ENCODE measurements around the gene OSBP.

The OSBP gene

GRCh38 chr11:59601788-59602187, 13.8 kb downstream of the OSBP start:
- DNase-seq = no peak

GRCh38 chr11:59600636-59601035, 14.9 kb downstream of the OSBP start:
- DNase-seq = no peak

- no peak for DNase-seq
Measured at GRCh38 chr11:59600234-59600633, 15.3 kb downstream of the OSBP start.

- DNase-seq = no peak
Measured at GRCh38 chr11:59598961-59599360, 16.6 kb downstream of the OSBP start.

- DNase-seq = no peak
Measured at GRCh38 chr11:59584294-59584693, 31.3 kb downstream of the OSBP start.

GRCh38 chr11:59582006-59582405, 33.6 kb downstream of the OSBP start:
- DNase-seq = no peak

GRCh38 chr11:59578369-59578768, 37.2 kb downstream of the OSBP start:
- no peak for DNase-seq

- no peak for DNase-seq
Measured at GRCh38 chr11:59575505-59575904, 40.1 kb downstream of the OSBP start.

- no peak for DNase-seq
Measured at GRCh38 chr11:59574932-59575502, 40.6 kb downstream of the OSBP start.

GRCh38 chr11:59574467-59574866, 41.1 kb downstream of the OSBP start:
- DNase-seq = no peak

GRCh38 chr11:59573216-59573615, 42.4 kb downstream of the OSBP start:
- no peak for DNase-seq

- no peak for DNase-seq
Measured at GRCh38 chr11:59572091-59572490, 43.5 kb downstream of the OSBP start.

GRCh38 chr11:59562292-59562691, 53.3 kb downstream of the OSBP start:
- no peak for DNase-seq

GRCh38 chr11:59560702-59561473, 54.7 kb downstream of the OSBP start:
- DNase-seq = peak; percentile 81

GRCh38 chr11:59560290-59560701, 55.3 kb downstream of the OSBP start:
- DNase-seq = peak; percentile 71

- no peak for DNase-seq
Measured at GRCh38 chr11:59559886-59560285, 55.7 kb downstream of the OSBP start.

- DNase-seq = no peak
Measured at GRCh38 chr11:59558270-59558643, 57.3 kb downstream of the OSBP start.

- no peak for DNase-seq
Measured at GRCh38 chr11:59556917-59557348, 58.6 kb downstream of the OSBP start.

GRCh38 chr11:59556115-59556916, 59.3 kb downstream of the OSBP start:
- peak; percentile 46 for DNase-seq

GRCh38 chr11:59555601-59556114, 59.9 kb downstream of the OSBP start:
- no peak for DNase-seq

GRCh38 chr11:59553323-59553722, 62.3 kb downstream of the OSBP start:
- no peak for DNase-seq

GRCh38 chr11:59552844-59553243, 62.7 kb downstream of the OSBP start:
- DNase-seq = no peak

- no peak for DNase-seq
Measured at GRCh38 chr11:59551659-59552521, 63.7 kb downstream of the OSBP start.
